ENCODE data around the gene ZNF768.
"Not testable (repeated sequence)": the region's sequence is repeated elsewhere in the genome, so short reads cannot be mapped to it uniquely, and the experiment has no call there.

The ZNF768 gene

GRCh38 chr16:30555315-30556124 lies 29.2 kb upstream of the ZNF768 start:
- no peak for DNase-seq

GRCh38 chr16:30554557-30555314 lies 28.4 kb upstream of the ZNF768 start:
- no peak for DNase-seq

DNA sequence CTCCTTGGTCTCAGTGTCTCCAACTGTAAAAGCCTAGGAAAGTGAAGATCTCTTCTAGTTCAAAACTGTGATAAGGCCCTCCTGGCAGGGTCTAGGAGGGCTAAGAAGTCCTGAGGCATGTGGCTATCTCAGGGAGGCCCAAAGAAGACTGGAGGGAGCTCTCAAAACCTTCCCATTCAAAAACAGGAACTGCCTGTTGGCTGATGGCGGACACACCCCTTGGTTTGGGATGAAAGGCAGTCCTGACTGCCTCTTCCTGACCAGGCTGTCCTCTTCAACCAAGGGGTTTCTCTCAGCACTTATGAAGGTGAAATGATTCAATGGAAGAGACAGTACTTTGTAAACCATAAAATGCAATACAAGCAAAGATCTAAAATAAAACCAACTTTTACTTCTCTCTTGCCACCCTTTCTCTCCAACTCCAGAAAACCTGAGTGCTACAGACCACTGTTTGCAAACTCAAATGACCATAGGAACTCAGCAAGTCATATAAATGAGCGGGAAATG lies 27.1 kb upstream of the ZNF768 start:
- no peak for DNase-seq

GRCh38 chr16:30552956-30553355 lies 26.6 kb upstream of the ZNF768 start:
- DNase-seq, result no peak

- DNase-seq, result no peak
Observed at GRCh38 chr16:30551781-30552180, 25.4 kb upstream of the ZNF768 start.

GRCh38 chr16:30548416-30549253 lies 22.3 kb upstream of the ZNF768 start:
- no peak for DNase-seq

DNA sequence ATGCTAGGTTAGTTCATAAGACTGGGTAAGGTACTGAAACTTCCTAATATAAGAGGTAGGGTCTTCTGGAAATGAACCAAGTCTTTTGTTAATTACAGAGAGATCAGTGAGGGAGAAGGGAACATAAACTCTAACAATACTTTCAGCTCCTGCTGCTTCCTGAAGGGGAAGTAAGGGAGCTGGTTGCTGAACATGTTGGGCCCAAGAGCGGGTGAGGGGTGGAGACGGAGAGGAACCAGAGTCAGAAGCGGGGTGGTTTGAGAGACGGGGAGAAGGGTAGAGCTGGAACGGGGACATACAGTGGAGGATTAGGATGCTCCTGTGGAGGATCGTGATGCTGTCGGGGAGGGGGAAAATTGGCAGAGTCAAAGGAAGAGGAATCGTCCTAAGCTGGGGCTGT lies 19.7 kb upstream of the ZNF768 start:
- peak in 1 of 2 donors; percentile 37 for DNase-seq

DNA sequence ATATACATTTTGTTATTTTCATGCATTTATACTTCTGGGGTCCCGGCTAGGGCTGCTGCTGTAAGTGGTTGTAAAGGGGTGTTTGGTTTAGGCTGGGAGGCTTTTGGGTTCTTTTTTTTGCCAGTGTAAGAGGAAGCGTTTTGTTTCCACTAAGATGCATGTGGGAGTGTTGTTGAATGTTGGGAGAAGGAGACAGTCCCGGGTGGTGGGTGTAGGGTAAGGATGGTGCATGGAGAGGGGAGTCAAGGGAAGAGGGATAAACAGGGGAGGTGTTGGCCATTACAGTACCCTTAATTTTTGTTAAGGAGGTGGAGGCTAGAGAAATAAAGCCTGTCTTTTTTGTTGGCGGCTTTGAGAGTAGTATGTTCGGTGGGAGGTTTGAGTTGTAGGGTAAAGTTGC lies 16.7 kb upstream of the ZNF768 start:
- no peak for DNase-seq

DNA sequence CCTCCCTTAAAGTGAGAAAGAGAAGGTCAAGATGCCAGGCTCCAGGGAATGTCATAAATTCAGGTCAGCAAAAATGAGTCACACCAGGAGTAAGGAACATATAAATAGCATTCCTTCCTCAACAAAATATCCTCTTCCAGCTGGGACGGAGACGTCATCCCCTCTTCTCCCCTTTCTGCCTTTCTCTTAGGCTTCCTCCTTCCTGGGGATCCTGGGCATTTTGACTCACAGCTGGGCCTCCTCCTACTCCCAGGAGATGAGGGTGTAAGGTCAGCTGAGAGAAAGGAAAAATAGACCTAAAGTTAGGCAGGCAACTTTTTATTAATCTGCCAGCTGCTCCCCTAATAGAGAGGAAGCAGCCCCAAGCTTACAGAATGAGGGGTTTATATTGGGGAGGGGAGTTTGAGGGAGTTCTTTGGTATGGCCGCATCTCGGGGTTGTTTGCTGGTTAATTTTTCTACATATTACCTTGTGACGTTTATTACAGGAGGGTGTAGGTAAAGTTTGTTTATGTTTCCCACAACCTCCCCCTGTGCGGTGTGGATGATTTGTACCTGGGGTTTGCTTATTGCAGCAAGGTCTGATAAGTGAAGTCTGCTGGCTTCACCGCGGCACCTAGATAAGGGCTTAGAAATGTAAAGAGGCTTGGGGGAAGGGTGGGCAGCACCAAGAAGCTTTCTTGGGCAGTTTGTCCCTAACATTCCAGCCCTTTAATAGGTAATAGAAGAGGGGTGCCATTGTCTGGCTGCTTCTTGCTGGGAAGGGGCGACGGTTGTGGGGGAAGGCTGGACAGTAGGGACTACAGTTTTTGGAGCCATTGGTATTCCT lies 15.3 kb upstream of the ZNF768 start:
- no peak for DNase-seq

DNA sequence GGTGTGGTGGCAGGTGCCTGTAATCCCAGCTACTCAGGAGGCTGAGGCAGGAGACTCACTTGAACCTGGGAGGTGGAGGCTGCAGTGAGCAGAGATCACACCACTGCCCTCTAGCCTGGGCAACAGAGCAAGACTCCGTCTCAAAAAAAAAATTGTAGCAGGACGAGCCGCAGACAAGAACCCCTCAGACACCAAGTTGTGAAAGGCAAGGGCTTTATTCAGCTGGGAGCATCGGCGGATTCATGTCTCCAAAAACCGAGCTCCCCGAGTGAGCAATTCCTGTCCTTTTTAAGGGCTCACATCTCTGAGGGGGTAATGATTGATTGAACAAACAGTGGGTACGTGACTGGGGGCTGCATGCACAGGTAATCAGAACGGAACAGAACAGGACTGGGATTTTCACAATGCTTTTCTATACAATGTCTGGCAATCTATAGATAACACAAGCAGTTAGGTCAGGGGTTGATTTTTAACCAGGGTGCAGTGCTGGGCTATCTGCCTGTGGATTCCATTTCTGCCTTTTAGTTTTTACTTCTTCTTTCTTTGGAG lies 14.6 kb upstream of the ZNF768 start:
- DNase-seq, result not testable (repeated sequence)

DNA sequence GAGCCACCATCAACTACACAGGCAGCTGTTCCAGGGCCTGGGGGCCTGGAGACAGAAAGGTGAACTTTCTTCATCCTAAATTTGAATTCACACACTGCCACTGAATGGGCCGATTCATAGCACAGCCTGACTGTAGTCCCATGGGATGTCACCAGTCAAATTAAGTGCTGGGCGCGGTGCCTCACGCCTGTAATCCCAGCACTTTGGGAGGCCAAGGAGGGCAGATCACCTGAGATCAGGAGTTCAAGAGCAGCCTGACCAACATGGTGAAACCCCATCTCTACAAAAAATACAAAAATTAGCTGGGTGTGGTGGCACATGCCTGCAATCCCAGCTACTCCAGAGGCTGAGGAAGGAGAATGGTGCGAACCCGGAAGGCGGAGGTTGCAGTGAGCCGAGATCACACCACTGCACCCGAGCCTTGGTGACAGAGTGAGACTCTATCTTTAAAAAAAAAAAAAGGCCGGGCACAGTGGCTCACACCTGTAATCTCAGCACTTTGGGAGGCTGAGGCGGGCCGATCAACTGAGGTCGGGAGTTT lies 13.7 kb upstream of the ZNF768 start:
- not testable (repeated sequence) for DNase-seq

DNA sequence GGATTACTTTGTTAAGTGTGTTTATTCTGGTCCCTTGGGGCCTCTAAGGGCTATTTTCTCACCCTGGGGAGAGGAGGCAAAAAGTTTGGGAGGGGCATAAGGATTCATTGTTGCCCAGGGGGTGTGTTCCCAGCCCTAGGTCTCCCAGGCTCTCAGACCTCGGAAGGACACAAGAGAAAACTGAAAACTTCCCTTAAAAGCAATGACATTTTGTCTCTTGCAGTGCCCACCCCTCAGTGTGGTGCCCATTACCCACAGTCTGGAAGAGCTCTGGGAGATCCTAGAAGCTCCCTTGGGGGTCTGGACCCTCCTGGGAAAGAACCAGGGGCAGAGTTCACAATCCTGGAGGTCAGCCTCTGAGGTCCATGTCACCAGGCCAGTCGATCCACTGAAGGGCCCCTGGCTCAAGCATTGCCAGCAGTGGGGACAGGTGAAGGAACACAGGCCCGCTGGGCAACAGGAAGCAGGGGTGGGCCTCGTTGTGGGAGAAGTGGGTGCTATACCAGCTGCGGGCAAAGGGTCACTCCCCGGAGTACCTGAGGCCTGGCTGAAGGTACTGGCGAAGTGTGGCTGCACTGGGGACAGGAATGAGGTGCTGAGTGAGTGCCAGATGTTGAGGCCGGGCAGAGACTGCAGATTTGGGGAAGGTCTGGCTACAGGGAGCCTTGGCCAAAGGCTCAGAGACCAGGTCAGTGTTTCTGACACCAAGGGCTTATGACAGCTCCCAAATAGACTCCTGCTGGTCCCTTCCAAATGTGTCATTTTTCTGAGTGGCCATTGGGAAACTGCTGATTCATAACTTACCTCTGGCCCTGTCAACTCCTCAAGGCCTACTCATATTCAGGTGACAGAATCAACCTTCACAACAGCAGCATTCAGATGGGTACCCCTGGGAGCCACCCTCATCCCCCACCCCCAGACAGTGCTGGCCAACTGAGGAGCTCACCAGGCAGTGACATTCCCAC lies 12.9 kb upstream of the ZNF768 start:
- no peak for DNase-seq

DNA sequence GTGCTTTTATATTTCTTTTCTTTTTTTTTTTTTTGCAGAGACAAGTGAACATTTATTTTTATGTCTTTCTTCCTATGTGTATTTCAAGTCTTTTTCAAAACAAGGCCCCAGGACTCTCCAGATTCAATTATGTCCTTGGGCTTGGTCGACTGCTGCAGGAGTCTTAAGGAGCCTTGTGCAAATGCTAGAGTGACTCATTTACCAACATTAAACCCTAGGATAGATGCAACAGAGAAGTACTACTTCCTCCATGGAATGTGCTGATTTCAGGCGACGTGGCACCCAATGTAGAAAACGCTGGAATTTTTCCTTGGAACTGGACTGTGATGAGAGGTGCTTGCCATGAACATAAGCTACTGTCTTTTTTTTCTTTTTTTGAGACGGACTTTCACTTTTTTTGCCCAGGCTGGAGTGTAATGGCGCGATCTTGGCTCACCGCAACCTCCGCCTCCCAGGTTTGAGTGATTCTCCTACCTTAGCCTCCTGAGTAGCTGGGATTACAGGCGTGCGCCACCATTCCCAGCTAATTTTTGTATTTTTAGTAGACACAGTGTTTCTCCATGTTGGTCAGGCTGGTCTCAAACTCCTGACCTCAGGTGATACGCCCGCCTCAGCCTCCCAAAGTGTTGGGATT lies 10.1 kb upstream of the ZNF768 start:
- DNase-seq, result not testable (repeated sequence)

GRCh38 chr16:30535777-30536190 lies 9.4 kb upstream of the ZNF768 start:
- DNase-seq, result peak in 1 of 2 donors; percentile 56

DNA sequence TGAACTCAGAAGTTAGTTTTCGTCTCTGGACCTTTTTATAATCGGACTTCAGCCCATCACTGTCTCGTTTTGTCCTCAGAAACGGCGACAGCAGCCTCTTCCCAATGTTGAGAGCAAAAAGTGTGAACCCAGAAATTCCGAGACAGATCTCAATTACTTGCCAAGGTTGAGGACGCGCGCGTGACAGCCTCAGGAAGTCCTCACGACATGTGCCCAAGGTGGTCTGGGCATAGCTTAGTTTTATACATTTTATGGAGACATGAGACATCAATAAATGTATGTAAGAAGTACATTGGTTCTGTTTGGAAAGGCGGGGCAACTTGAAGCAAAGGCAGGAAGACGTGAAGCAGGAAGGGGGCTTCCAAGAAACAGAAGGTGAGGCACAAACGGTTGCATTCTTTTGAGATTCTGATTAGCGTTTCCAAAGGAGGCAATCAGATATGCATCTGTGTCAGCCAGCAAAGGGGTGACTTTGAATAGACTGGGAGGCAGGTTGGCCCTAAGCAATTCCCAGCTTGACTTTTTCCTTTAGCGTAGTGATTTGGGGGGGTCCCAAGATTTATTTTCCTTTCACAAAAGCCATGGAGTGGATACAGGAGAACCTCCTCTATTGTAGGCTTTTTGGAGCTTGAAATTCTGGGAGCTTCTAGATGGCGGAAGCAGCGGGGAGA lies 8.9 kb upstream of the ZNF768 start:
- DNase-seq, result peak; percentile 30 to 50

GRCh38 chr16:30534368-30535105 lies 8.2 kb upstream of the ZNF768 start, which contains the start of gene ZNF747:
ZNF747 (minus strand) TSS chr16:30534858; CDS start chr16:30534679, 179 bp downstream.
- DNase-seq, result peak; percentile 50 to 68

GRCh38 chr16:30533748-30534367 lies 7.5 kb upstream of the ZNF768 start:
- no peak for DNase-seq

DNA sequence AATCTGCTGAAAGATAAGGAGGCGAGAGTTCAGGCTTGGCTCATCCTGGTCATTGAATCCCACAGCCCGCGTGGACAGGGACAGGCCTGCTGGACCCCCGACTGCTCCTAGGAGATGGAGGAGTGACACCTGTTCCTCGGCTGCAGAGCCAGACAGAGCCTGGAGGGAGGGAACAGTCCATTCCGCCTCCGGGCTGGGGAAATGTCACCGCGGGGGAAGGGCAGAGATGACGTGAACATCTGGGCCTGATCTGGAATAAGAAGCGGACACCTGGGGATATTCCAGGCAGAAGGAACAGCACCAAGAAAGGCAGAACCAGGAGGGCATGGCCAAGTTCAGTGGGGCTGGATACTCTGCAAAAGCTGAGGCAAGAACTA lies 6.8 kb upstream of the ZNF768 start:
- DNase-seq, result no peak
